Central memory CD8-positive, alpha-beta T cell (primary cell): ENCODE data around the gene PDCD1.
"Not testable (repeated sequence)": the region's sequence is repeated elsewhere in the genome, so short reads cannot be mapped to it uniquely, and the experiment has no call there.

Experiments
- ATAC-seq: fragments of 150-1000 bp; cut with Tn5 transposase; replicated peaks from 2 replicates; pipeline ENCODE4 v1.10.0; 2022; ENCODE audit warnings: mild to moderate bottlenecking, moderate FRiP score, moderate number of reproducible peaks; ENCODE audit not compliant: poor library complexity, severe bottlenecking; ENCODE audit errors: extremely low read depth
- DNase-seq, 2 donors: peaks; one replicate each; pipeline ENCODE4 v3.0.0; 2021; ENCODE audit warnings: low spot score in 2 of 2
- H3K27ac Mint-ChIP-seq: one replicate; pipeline ENCODE4 v1.8.0; 2022; ENCODE audit warnings: low read depth, mild to moderate bottlenecking, moderate library complexity, mixed read lengths
- H3K27me3 Mint-ChIP-seq: one replicate; pipeline ENCODE4 v1.8.0; 2022; ENCODE audit warnings: mixed read lengths
- H3K36me3 Mint-ChIP-seq: one replicate; pipeline ENCODE4 v1.8.0; 2022; ENCODE audit warnings: mild to moderate bottlenecking, moderate library complexity, mixed read lengths; ENCODE audit not compliant: insufficient read depth
- H3K4me1 Mint-ChIP-seq: one replicate; pipeline ENCODE4 v1.8.0; 2022; ENCODE audit warnings: mixed read lengths
- H3K4me3 Mint-ChIP-seq: one replicate; pipeline ENCODE4 v1.8.0; 2022; ENCODE audit warnings: mild to moderate bottlenecking, moderate library complexity, mixed read lengths
- H3K9me3 Mint-ChIP-seq: one replicate; pipeline ENCODE4 v1.8.0; 2022; ENCODE audit warnings: mixed read lengths

PDCD1 gene

DNA sequence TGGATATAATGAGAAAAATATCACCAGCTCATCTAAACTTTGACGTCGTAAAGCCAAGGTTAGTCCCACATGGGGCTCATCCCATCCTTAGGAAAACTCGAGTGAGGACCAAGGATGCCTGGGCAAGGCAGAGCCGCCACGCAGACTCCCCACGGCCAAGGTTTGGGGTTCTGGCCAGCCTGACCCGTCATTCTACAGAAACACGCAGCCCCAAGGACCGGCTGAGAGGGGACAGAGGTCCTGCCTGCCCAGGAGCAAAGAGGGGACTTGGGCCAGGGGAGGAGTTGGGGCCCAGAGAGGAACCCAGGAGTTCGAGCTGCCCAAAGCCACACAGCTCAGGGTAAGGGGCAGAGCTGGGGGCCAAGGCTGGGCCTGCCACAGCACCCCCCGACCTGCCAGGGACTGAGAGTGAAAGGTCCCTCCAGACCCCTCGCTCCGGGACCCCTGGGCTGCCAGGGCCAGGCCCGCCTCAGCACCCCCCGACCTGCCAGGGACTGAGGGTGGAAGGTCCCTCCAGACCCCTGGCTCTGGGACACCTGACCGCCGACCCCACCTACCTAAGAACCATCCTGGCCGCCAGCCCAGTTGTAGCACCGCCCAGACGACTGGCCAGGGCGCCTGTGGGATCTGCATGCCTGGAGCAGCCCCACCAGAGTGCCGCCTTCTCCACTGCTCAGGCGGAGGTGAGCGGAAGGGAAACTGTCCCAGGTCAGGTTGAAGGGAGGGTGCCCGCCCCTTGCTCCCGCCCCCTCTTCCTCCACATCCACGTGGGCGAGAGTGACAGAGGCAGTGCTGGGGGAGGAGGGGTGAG is at the start of gene PDCD1:
TSS of gene PDCD1 (minus strand) at position 689 of the 811 bp plus-strand sequence. CDS start at position 633, 56 bp downstream.
- H3K27me3 Mint-ChIP-seq = no peaks in the 10 kb centered on the region
- peaks cover 55% of the 10 kb centered on the region for H3K4me1 Mint-ChIP-seq
- DNase-seq (no peak), ATAC-seq (peak; percentile 54)
- H3K36me3 Mint-ChIP-seq = peaks cover 15% of the 10 kb centered on the region
- peak within 1 kb of the TSS; percentile 87 for H3K4me3 Mint-ChIP-seq
- no peaks in the 10 kb centered on the region for H3K9me3 Mint-ChIP-seq
- H3K27ac Mint-ChIP-seq = peak within 1 kb of the TSS; percentile 97

DNA sequence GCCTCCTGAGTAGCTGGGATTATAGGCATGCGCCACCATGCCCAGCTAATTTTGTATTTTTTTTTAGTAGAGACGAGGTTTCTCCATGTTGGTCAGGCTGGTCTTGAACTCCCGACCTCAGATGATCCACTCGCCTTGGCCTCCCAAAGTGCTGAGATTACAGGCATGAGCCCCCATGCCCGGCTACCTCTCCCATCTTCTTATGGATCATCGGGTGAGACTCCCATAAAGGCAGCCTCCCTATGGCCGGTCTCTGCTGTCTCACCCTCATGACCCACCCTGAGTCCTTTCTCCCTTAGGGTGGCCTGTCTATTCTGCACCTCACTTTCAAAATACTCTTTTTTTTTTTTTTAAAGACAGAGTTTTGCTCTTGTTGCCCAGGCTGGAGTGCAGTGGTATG is 49.1 kb upstream of the PDCD1 start:
- not testable (repeated sequence) for H3K36me3 Mint-ChIP-seq, H3K27me3 Mint-ChIP-seq, H3K4me1 Mint-ChIP-seq, H3K27ac Mint-ChIP-seq, H3K4me3 Mint-ChIP-seq, DNase-seq, ATAC-seq, H3K9me3 Mint-ChIP-seq

DNA sequence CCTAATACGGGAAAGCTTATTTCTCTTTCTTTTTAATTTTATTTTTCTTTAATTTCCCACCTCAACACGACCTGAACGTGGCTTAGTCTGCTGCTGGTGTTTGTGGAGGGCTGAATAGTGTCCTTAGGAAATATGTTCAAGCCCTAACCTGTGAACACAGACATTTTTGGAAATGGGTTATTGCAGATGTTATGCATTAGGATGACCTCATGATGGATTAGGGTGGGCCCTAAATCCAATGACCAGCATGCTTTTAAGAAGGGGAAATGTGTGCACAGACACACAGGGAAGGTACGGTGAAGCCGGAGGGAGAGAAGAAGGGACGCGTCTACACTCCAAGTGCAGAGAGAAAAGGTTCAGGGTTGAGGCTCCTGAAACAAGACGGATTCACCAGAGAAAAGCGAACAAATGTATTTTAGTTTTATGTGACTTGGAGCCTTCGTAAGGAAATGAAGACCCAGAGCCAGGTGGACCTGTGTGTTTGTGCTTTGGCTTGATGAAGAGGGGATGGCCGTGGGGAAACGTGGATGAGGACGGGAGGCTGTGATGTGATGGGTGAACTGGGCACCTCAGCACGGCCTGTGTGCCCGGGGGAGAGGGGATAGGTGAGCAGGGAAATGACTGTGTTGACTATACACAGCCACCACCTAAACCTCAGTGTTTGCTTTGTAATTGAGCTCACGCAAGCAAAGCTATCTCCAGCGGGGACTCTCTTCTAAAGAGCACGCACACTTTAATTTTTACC is 48.3 kb upstream of the PDCD1 start:
- H3K4me1 Mint-ChIP-seq = peaks cover 8% of the 10 kb centered on the region
- H3K27me3 Mint-ChIP-seq = no peaks in the 10 kb centered on the region
- H3K4me3 Mint-ChIP-seq = no peak overlapping the region
- ATAC-seq (no peak), DNase-seq (no peak)
- H3K36me3 Mint-ChIP-seq = peaks cover 1% of the 10 kb centered on the region
- no peak overlapping the region for H3K27ac Mint-ChIP-seq
- H3K9me3 Mint-ChIP-seq = no peaks in the 10 kb centered on the region

DNA sequence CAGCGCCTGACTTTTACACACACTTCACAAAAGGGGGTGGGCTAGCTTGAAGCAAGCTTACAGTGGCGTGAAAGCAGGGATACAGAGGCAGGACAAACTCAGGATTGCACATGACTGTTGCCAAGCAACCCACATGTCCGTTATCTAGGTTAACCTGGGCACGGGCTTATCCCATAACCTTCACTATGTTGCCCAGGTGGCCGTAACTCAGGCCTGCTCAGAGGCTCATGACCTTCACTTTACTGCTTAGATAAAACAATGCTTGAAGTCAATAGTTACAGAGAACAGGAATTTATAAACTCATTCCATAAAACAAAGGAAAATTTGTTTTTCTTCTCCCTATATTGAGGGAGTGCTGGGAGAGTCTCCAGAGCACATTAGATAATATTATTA is 47.7 kb upstream of the PDCD1 start:
- not testable (repeated sequence) for H3K36me3 Mint-ChIP-seq, H3K27me3 Mint-ChIP-seq, H3K4me1 Mint-ChIP-seq, H3K9me3 Mint-ChIP-seq, ATAC-seq, DNase-seq, H3K27ac Mint-ChIP-seq, H3K4me3 Mint-ChIP-seq

DNA sequence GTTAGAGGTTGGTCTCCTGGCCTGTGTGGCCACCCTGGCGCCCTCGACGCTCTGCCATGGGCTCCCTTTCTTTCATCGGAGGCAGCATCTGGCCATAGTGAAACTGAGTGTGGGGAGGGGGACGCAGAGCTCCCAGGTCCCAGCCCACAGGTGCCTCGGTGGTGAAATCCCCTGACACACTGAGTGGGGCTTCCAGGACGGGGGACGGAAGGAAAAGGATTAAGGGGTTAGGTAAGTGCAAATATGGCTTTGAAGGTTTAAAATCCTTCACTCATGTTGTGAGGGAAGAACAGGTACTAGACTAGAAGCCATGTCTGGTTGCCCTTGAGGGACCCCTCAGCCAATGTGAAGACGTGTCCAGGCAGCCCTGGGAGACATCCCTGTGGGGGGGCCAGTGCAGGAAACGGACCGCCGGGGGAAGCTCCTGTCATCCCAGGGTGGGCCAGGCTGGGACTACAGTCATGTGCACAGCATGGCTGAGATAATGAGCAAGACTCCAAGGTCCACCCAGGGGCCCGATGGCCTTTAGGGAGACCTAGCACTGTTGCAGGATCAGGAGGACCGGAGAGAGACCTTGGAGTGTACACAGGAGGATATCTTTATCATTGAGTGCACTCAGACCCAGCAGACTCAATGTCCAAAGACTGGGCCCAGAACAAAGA is 47.2 kb upstream of the PDCD1 start:
- Mint-ChIP-seq H3K27ac (no peak overlapping the region), H3K27me3 (no peaks in the 10 kb centered on the region), H3K36me3 (peaks cover 2% of the 10 kb centered on the region), H3K9me3 (no peaks in the 10 kb centered on the region), H3K4me3 (no peak overlapping the region), H3K4me1 (peaks cover 8% of the 10 kb centered on the region)
- DNase-seq (no peak), ATAC-seq (no peak)

DNA sequence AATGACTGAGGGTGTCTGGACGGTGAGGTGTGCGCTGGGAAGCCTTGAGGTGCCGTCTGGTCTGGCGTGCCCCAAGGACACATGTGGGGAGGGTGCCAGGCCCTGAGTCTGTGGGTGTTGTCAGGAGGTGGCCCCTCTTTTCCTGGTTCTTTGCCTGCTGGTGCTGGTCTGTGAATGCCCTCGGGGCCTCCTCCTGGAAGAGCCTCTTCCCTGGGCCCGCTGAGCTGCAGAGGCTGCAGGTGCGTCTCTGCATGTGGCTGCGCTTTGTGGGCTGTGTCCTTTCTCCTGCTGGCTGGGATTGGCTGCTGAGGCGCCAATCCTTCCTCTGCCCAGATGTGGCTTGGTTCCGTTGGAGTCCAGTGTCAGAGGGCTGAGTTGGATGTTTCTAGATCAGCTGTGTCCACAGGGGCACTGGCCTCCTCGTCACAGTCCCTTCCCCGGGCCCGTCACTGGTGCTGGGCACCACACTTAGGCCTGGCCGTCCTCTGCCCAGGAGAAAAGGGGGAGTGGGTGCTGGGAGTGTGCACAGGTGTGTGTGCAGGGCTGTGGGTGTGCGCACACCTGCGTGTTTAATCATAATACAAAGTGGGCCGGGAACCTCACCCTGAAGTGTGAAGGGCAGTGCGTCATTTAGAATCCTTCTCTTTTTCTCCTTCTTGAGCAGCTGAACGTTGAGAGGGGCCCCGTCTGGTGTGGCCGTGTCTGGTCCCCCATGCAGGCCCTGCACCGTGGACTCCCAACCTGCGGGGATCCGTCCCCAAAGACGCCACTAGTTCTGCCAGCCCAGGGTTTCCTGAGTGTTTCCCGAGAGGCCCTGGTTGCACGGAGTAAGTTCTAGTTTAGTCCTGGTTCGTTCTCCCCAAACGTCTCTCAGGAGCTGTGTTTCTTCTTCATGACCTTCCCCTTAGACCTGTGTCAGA is 46.4 kb upstream of the PDCD1 start:
- DNase-seq (no peak), ATAC-seq (no peak)
- Mint-ChIP-seq H3K27ac (no peak overlapping the region), H3K36me3 (peaks cover 2% of the 10 kb centered on the region), H3K4me1 (peaks cover 8% of the 10 kb centered on the region), H3K27me3 (no peaks in the 10 kb centered on the region), H3K9me3 (no peaks in the 10 kb centered on the region), H3K4me3 (no peak overlapping the region)

DNA sequence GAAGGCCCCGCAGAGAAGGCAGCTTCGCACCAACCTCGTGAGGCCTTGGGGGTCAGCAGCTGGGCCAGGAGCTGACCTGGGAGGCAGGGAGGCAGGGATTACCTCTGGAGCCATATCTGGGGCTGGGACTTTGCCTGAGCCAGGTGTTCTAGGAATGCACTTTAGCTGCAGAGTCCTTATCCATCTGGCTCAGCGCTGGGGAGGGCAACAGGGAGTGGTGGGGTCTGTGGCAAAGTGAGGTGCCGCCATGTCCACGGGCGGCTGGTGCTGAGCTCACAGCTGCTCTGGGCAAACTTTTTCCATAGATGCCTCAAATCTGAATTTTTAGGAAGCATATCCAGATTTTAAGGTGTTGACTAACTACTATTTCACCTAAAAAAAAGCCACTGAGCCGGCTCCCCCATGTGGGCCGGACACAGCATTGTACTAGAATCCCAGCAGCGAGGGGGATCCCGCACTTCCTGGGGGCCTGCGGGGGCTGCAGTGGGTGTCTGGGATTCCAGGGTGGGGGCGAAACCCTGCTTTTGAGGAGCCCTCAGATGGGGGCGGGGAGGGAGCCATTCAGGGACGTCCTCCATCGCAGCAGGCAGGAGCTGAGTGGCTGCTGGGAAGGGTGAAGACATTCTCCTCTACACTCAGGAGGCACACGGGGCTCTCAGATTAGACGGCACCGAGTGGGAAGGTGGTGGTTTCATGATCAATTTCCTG is 45.5 kb upstream of the PDCD1 start:
- no peak overlapping the region for H3K4me3 Mint-ChIP-seq
- no peaks in the 10 kb centered on the region for H3K9me3 Mint-ChIP-seq
- DNase-seq (no peak), ATAC-seq (no peak)
- peaks cover 8% of the 10 kb centered on the region for H3K4me1 Mint-ChIP-seq
- peaks cover 2% of the 10 kb centered on the region for H3K36me3 Mint-ChIP-seq
- no peaks in the 10 kb centered on the region for H3K27me3 Mint-ChIP-seq
- H3K27ac Mint-ChIP-seq = no peak overlapping the region

DNA sequence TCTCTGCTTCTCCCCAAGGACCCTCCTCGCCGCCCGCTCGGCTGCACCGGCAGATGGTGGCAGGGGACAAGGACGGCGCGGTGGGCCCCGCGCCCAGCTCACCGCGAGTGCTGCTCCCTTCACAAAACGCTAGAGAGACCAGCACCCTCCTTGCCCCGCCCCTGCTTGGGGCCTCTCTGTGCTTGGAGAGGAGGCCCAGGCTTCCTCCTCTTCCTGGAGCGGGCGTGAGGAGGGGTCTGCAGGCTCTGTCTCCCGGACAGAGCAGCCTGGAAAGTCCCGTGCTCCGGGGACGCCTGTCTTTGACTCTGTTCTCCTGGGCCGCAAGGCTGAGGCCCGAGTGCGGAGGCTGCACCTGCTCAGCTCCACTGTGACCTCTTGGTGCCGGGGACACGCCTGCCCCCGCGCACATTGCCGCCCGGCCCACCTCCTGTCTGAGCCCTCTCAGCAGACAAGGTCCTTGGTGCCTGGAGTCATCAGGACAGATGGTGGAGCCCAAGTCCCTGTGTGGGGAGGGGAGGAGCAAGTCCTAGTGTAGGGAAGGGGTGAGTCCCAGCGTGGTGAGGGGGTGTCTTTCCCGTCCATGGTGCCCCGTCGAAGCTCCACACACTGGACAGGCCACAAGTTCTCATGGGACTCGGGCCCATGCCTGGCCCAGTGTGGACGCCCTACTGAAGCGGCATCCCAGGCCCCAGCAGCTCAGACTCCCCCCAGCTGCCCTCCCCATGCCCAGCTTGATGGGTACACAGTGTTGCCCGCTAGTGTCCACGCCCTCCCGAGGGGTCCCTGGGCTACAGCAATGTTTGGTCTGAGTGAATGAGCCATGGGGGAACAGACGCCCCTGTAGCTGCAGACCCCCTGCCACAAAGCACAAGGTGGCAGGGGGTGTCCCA is 44.7 kb upstream of the PDCD1 start:
- Mint-ChIP-seq H3K9me3 (no peaks in the 10 kb centered on the region), H3K4me1 (peaks cover 8% of the 10 kb centered on the region), H3K27me3 (no peaks in the 10 kb centered on the region), H3K36me3 (peaks cover 5% of the 10 kb centered on the region), H3K4me3 (no peak overlapping the region), H3K27ac (no peak overlapping the region)
- DNase-seq = no peak
- no peak for ATAC-seq

DNA sequence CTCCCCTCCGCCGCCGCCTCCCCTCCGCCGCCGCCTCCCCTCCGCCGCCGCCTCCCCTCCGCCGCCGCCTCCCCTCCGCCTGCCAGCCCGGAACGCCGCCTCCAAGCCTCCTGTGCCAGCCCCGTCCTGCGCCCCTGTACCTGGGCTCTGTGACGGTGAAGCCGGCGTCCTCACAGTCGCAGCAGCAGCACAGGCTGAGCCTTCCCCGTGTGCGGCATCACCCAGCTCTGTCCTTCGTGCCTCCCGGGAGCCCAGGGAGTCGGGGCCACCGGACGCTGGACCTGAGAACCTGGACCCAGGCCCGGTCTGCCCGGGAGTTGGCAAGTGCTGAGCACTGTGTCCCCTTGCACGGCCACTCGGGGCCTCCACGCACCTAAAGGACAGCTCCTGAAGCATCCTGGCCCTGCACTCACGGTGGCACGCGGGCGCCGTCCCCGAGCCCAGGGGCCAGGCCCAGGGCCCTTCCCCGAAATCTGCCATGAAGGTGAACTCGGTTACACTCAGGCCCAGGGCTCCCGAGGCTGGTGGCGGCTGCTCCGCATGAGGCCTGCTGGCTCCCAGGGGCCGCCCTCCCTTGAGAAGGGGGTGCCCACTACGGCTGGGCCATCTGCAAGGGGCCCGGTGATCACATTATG is 43.8 kb upstream of the PDCD1 start:
- ATAC-seq = no peak
- DNase-seq = no peak
- Mint-ChIP-seq H3K27ac (no peak overlapping the region), H3K36me3 (peaks cover 8% of the 10 kb centered on the region), H3K27me3 (no peaks in the 10 kb centered on the region), H3K4me1 (peaks cover 8% of the 10 kb centered on the region), H3K4me3 (no peak overlapping the region), H3K9me3 (no peaks in the 10 kb centered on the region)

DNA sequence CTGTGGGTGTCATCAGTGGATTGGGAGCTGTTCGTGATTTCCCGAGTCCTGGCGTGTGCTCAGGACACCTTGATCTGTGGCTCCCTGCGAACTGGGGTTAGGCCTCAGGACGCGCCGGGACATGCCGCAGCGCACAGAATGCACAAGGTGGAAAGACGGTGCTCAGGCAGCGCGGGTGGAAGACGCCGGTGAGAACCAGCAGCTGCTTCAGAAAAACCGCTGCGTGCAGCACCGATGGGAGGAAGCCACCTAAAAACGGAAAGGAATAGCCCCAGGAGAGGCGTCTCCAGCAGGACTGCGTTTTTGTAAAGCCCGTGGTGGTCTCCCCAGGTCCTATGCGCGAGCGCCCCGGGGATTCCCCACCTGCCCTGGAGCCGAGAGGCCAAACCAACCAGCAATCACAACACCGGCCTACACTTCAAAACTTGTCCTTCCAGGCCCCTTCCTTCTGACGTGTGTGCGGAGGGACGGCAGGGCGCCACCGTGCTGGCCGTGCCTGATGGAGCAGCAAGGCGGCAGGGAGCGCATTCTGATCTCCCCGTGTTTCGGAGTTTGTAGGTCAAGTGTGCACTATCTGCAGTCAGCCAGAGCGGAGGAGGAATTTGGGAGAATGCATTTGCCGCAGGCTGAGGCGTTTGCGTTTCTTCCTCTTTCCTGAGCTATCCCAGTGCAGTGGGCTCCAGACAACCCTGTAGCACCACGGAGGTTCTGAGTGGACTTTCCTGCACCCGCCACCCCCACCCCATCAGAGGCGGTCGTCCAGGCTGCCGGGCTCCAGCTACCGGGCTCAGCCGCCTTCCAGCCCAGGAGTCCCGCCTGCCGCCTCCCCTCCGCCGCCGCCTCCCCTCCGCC is 43.0 kb upstream of the PDCD1 start:
- ATAC-seq = no peak
- H3K4me3 Mint-ChIP-seq = no peak overlapping the region
- no peaks in the 10 kb centered on the region for H3K27me3 Mint-ChIP-seq
- H3K4me1 Mint-ChIP-seq = peaks cover 8% of the 10 kb centered on the region
- peaks cover 15% of the 10 kb centered on the region for H3K36me3 Mint-ChIP-seq
- DNase-seq = no peak
- H3K27ac Mint-ChIP-seq = no peak overlapping the region
- H3K9me3 Mint-ChIP-seq = no peaks in the 10 kb centered on the region
